8988T (cell line): ENCODE measurements around the gene DHX40.
"Not testable (repeated sequence)": the region's sequence is repeated elsewhere in the genome, so short reads cannot be mapped to it uniquely, and the experiment has no call there.

Experiments
- DNase-seq: peaks from one replicate; pipeline ENCODE4 v3.0.0; 2011

Gene DHX40

DNA sequence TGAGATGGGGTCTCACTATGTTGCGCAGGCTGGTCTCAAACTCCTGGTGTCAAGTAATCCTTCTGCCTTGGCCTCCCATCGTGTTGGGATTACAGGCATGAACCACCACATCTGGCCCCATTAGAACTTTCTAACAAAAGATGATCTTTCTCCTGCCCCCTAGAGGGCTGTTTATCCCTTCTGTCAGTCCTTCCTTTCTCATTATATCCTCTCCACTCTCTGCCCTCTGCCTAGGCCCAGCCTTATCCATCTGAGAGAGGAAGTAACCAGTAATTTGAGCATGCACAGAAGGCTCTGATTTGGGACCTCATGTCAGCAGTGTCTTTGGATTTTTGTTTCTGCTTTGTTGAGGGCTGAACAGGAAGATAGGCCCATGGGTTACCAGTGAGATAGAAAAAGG is 4.4 kb upstream of the DHX40 start:
- no peak for DNase-seq

DNA sequence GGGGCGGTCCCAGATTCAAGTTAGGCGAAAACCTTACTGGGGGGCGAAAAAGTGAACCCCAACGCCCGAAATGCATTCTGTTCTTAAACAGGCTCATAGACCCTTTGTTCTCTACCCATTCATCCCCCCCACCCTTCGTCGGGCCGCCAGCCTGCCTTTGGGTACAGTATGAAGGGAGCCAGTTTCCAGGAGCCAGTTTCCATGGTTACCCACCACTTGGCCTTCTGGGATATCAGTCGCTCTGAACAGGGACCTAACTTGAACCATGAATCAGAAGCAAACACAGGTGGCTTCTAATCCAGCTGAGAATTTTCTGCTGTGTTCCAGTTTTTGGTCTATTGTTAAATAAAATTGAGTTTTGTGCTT is 532 bp downstream of the DHX40 start:
- peak; percentile 40 for DNase-seq

DNA sequence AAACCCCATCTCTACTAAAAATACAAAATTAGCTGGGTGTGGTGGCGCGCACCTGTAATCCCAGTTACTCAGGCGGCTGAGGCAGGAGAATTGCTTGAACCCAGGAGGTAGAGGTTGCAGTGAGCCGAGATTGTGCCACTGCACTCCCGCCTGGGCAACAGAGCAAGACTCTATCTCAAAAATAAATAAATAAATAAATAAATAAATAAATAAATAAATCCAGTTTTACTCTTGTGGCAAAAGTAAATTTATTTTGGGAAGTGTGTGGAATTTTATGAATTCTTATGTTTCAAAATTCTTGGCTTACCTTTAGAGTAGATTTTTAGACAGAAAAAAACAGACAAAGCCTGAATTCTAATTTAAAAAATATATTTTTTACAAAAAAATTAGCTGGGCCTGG is 3.7 kb downstream of the DHX40 start:
- DNase-seq = not testable (repeated sequence)

DNA sequence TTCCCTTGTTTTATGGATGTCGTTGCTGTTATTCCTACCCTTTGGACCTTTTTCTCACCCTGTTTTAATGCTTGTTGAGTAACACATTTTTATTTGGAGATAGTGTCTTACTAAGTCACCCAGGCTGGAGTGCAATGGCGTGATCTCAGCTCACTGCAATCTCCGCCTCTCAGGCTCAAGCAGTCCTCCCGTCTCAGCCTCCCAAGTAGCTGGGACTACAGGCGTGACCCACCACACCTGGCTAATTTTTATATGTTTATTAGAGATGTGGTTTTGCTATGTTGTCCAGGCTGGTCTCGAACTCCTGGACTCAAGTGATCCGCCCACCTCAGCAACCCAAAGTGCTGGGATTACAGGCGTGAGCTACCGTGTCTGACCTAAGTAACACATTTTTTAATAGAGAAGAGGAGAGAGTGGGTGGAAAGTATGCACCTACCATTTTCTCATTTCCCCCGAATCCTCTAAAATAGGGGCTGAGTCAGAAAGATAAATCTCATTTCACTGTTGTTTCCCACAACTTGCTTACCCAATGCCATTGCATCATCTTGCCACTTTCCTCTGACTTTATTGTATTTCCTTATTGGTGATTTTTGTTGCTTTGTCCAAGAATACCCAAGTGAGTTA is 7.0 kb downstream of the DHX40 start:
- no peak for DNase-seq

DNA sequence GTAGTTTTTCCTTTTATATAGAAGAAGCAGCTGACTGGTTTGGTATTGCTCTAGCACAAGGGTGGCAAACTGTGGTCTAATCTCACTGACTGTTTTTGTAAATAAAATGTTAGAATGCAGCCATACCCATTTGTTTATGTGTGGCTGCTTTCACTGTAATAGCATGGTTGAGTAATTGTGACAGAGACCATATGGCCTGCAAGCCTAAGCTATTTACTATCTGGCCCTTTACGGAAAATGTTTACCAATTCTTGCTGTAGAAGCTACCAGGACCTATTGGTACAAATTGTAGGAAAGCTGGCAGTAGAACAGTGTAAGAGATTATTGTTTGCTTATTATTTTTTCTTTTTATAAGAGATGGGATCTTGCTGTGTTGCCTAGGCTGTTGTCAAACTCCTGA is 18.8 kb downstream of the DHX40 start:
- not testable (repeated sequence) for DNase-seq

DNA sequence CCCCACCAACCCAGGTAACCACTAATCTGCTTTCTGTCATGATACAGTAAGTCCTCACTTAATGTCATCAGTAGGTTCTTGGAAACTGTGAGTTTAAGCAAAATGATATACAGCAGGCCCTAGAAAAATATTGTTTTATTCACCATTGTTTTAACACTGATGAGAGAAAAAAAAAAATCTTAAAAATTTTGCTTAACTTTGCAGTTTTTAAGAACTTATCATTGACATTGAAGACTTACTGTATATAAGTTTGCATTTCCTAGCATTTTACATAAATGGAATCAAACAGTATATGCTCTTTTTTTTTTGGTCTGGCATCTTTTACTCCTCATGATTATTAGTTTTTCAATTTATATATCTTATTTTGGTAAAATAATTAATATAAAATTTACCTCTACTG is 34.8 kb downstream of the DHX40 start:
- no peak for DNase-seq

DNA sequence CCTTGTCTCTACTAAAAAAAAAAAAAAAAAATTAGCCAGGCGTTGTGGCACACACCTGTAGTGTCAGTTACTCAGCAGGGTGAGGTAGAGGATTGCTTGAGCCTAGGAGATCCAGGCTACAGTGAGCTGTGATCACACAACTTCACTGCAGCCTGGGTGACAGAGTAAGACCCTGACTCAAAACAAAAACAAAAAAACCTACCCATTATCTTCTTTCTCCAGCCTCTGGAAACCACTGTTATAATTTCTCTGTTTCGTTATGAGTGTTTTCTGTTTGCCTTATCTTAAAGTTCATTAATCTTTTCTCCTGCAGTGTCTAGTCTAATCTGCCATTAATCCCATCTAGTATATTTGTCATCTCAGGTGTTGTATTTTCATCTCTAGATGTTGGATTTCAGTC is 35.7 kb downstream of the DHX40 start:
- DNase-seq = no peak

DNA sequence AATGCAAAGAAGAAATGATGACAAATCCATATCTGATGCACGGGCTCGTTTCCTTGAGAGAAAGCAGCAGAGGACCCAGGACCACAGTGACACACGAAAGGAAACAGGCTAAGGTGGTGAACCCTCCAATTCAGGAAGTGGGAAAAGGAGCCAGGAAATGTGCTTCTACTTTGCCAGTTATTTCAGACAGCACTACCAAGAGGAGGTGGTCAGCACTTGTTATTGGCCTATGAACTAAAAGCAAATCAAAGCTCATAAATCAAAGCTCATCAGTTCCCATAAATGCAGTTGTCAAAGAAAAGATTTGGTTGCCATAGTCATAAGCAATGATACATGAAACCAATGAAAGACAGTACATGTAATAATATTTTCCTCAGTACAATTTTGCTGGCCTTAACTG is 41.7 kb downstream of the DHX40 start:
- no peak for DNase-seq

DNA sequence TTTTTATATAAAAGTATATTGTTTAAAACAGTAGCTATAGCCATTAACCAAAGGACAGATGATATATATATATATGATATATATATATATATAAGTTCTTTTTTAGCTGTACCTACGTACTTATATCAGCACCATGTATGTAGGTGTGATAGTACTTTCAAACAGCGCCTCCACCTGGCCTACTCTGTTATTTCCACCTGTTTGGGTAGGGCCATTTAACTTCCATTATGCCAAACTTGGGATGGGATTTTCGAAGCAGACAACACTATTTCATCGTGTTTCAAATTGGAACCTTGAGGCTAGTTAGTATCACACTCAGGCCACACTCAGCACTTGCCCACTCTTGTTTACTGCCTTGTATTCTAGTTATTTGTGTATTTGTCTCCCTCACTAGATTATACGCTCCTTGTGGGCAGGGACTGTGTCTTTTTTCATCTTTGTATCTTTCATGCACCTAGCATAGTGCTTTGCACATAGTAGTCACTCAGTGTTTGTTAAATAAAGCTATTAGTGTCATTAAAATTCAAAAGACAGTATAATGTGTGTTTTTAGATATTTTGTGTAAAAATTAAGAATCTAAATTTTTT is 42.5 kb downstream of the DHX40 start:
- DNase-seq = no peak

DNA sequence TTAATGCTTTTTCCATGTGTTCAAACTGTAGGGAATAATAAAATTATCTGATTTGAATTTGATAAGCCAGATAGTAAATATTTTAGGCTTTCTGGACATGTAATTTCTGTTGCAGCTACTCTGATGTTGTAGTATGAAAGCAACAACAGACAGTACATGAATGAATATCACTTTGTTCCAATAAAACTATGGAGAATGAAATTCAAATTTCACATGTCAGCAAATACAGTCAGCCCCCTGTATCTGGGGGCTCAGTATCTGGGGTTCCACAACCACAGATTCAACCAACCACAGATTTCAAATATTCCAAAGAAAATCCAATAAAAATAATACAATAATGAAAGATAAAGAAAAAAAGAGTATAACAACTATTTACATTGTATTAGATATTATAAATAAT is 46.1 kb downstream of the DHX40 start:
- no peak for DNase-seq

DNA sequence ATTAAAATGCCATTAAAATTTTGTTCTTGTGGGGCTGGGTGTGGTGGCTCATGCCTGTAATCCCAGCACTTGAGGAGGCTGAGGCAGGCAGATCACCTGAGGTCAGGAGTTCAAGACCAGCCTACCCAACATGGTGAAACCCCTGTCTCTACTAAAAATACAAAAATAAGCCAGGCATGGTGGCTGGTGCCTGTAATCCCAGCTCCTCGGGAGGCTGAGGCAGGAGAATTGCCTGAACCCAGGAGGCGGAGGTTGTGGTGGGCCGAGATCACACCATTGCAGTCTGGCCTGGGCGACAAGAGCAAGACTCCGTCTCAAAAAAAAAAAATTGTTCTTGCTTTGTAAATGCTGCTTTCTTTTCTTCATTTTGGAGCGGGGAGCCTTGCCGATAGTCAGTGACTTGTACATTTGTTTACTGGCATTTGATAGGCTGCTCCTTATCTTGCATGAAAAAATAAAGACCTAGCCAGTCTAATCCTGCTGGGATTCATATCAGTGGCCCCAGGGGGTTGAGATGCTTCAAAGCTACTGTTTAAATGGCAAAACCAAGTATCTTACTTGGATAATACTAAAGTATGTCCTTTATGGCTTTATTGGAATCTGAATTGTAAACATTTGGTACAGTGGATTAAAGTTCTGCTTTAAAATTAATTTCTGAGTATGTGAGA is 51.0 kb downstream of the DHX40 start:
- no peak for DNase-seq

DNA sequence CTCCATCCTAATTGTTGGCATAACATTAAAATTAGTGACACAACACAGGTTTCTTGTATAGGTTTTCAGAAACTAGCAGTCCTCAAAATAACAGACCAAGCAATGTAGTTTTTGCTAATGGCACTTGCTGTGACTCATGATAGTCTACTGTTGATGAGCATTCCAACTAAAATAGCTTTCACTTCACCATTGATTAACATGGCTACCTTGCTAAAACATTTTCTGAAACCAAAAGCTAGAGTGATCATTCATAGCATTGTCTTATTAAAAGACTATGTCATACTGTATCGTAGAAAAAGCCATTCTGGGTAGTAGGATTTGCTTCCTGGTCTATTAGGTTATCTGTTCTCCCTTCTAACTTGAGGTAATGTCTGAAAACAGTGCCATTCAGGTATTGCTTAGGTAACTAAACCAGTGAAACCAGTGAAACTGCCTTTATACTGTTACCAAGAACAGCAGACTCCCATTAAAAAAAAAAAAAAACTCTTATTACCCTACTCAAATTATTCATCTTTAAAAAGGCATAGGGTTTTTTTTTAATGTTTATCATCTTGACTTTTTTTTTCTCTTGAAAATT is 51.8 kb downstream of the DHX40 start:
- DNase-seq = no peak

DNA sequence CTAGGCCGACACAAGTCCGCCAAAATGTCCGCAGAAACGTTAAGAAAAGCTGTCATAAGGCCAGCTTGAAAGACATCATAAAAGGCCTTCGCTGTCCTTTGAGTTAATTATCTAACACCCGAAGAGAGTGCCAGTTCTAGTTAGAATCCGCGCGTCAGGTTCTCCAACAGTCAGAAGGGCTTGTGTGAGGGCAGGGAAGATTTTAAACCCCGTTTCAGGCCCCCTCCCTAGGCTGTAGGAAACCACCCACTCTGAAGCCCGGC is 53.6 kb downstream of the DHX40 start:
- no peak for DNase-seq

DNA sequence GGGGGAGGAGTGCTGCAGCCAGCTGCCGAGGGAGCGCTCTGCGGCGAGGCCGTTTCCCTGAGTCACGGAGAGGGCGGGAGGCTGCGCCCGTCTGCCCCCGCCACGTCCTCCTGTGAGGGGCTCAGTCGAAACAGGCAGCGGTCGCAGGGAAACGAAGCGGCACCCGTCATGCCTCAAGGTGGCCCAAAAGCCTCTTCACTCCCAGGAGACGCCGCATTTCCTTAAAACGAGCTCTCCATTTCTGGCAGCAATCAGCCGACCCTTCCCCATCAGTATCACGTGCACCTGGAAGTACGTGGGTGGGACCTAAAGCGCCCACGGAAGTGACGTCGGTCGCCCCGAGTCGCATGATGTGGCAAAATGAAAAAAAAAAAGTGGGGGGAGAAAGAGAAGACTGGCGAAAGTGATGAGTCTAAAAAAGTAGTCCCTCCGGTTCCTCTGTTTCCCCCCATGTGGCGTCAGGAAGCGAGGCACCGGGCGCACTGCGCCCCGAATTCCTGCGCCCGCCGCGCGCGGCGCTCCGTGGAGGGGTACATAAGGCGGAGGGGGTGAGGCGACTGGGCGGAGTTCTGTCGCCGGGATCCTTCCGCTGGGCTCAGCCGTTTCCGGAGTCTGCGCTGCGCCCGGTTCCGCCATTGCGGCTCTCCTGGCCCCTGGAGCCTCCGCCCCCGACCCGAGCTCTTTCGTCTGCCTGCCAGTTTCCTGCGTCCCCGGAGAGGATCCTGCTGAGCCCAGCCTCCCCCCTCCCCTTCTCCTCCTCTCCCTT is 54.1 kb downstream of the DHX40 start, which contains the start of gene CLTC:
CLTC (plus strand) TSS at position 598 of the 766 bp plus-strand sequence. CDS start 237 bp downstream, outside the sequence.
- peak; percentile 38 for DNase-seq

DNA sequence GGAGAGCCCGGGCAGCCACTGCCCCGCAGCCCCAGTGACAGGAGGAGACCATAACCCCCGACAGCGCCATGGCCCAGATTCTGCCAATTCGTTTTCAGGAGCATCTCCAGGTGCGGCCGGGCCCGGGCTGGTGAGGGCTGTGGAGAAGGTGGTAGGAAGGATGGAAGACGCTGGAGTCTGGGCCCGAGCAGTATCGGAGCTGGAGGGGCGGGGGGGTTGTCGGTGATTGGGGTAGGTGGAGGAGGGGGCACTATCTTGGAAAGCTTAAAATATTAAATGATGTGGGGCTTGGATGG is 54.6 kb downstream of the DHX40 start:
- no peak for DNase-seq

DNA sequence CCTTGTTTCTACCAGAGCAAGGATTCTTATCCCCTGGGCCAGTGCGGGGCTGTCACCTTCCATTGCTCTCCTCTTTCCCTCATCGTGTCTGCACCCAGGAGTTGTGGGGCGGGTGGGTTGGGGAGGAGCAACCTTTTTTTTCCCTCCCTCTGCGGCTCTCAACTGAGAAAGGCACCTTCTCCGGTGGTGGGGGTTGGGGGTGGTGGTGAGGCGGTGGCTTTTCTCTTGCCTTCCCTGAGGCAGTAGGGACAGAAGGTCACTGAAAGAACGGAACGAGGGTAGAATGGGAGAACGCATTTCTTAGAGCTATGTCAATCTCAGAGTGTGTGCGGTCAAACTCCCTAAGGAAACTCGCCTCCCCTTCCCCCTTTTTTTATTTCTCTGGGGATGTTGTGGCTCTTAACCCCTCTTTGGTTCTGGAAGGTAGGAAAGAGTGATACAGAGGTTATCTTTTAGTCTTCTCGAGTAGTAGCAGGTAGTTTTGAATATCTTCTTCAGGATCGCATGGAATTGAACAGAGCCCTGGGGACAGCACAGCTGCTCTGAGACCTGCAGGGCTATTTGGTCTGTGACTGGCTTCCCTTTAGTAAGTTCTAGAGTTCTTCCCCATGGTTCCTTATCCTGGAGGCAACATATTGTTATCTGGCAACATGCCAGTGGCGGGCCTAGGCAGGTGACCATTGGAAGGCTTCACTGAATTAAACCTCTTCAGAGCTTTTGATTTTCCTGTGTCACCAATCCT is 55.3 kb downstream of the DHX40 start:
- DNase-seq = peak; percentile 13

DNA sequence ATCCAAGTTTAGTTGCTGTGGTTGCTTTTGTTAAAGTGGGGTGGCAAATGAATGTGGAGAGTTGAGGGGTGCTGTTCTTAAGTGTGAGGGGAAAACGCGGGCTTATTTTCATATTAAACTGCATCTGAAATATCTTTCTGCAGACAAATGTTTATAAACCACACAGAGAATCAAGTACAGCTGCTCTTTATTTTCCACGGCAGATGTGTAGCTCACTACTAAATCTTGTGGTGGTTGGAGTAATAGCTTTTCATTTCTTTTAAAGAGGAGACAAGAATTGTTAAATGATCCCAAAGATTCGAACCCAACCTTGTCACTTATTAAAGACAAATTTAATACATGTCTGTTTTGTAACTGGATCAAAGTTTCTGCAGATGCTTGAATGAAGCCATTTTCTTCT is 56.4 kb downstream of the DHX40 start:
- DNase-seq = no peak

DNA sequence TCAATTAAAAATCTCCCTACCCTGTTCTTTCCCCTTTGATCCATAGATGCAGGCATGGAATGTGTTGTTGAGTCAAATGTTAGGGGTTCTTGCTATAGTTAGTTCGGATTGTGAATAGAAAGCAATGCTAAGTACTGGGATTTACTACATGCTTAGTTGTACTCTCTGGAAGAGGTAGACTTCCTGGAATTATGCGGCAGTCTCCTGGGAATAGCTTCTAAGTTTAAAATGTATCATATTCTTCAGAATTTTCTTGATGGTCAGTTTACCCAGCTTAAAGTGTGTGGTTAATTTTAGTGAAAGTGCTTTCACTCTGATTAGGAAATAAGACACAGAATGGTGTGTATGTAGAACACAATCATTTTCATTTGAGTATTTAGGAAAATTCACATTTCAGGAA is 57.7 kb downstream of the DHX40 start:
- no peak for DNase-seq

DNA sequence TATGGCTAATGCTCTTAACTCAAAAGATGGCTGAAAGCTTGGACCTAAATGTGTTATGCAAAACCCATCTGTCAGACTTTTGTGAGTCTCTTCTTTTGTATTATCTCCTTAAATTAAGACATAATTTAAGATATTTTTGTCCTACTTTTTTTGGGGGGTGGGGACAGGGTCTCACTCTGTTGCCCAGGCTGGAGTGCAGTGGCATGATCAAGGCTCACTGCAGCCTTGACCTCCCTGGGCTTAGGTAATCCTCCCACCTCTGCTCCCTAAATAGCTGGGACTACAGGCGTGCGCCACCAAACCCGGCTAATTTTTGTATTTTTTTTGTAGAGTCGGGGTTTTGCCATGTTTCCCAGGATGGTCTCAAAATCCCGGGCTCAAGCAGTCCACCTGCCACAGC is 61.3 kb downstream of the DHX40 start:
- DNase-seq = no peak

DNA sequence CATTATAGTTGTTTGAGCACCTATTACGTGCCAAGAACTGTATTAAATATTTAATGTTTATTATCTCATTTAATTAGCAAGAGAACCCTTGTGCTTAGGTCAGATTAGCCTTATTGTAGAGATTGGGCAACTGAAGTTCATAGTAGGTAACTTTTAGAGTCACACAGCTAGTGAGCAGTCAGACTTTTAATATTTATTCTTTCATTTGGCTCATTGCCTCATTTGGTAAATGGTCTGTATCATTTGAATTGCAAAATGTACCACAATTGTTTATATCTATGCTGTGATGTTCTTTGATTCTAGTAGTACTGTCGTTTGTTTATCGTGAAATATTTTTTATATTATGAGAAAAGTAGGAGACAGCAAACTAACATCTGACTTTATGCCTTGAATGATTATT is 61.9 kb downstream of the DHX40 start:
- no peak for DNase-seq

DNA sequence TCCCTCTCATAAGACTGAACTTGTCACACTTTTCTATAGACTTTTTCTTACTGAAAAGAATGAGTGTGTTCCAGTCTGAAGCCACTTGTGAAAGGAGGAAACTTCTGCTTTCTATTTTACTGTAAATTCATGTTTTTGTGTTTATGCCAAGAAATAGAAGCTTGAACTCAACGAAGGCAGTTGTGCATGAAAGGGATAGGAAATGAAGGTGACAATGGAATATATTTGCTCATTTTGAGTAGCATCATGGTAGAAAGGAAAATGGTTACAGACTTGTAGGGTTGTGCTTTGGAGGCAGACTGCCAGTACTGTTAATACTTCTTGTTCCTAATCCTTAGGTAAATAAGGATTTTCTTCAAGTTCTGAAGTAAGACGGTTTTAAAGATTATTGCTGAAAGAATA is 62.4 kb downstream of the DHX40 start:
- DNase-seq = no peak

DNA sequence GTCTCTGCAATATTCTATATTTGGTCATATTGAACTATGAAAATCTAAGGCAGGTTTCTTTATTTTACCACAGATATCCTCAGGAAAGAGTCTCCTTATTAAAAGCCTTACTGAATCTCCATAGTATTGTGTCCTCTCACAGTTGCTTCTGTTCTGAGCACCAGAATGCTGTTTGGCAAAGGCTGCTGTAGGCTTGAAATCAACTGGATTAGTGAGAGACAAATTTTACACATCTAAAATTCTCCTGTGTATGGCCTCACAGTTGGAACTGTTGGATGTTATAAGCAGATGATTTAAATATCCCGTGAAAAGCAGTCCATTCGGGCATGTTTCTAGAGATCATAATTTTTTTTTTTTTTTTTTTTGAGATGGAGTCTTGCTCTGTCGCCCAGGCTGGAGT is 63.8 kb downstream of the DHX40 start:
- no peak for DNase-seq

DNA sequence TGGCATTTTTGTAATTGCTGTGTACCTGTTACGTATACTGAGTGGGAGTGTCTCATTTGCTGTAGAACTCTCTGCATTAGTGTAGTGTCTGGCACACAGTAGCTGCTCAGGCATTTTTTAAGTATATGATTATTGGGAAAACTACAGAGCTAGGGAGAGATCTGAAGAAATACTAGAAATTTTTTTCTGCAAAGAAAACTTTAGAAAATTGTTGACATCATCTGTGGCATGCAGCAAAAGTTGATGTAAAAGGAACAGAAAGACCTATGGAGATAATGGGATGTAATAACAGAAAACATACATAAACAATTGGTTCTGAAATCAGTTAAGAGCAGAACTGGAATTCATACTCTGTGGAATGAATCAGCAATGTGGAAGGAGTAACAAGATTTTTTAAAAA is 65.9 kb downstream of the DHX40 start:
- DNase-seq = no peak
